ENCODE data around the gene IL21. TPM values are rescaled to one million over a fixed set of nuclear protein-coding genes. Genes with fewer than 3 reads are reported as not detected.

The IL21 gene
- total and polyA plus RNA-seq, 7 donors, result 0.04 TPM; not detected in 6

DNA sequence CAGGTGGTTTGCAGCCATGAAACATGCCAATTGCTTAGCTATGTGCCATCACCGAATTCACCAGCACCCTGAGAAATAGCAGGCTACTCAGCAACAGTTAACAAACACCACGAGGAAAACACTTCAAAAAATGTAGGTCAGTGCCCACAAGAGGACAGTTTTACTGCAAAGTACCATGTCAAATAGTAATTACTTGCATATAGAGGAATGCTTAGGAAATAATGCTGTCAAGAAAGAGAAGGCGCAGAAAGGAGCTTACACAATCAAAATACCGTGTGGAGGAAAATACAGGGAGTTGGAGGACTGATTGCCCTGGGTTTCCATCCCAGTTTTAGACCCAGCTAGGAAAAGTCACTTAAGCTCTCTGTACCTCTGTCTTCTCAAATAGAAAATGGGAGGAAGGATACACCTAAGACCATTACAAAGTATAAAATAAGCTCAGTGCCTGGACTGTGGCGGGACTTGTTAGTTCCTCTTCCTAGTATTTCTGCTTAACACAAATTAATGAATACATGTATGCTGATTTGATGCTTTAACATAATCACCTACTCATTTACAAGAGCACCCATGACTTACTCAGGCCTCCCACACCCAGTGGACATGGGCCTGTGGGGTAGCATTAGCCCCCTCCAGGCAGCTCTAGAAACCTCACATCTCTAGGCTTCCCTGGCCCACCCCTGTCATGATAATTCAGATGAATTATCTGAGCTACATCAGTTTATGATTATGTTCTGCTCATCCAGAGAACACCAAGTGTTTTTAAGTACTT, 44.5 kb upstream of the IL21 start:
- H3K4me1 ChIP-seq, result peaks cover 17% of the 10 kb centered on the region
- H3K36me3 ChIP-seq (ENCODE audit: insufficient read depth in 1 of 2, low read depth in 1 of 2), result no peaks in the 10 kb centered on the region
- intact Hi-C loops (cut with DNase I), result no loop called here
- DNase-seq (no peak), ATAC-seq (no peak)
- TF ChIP-seq, protein P1, sequence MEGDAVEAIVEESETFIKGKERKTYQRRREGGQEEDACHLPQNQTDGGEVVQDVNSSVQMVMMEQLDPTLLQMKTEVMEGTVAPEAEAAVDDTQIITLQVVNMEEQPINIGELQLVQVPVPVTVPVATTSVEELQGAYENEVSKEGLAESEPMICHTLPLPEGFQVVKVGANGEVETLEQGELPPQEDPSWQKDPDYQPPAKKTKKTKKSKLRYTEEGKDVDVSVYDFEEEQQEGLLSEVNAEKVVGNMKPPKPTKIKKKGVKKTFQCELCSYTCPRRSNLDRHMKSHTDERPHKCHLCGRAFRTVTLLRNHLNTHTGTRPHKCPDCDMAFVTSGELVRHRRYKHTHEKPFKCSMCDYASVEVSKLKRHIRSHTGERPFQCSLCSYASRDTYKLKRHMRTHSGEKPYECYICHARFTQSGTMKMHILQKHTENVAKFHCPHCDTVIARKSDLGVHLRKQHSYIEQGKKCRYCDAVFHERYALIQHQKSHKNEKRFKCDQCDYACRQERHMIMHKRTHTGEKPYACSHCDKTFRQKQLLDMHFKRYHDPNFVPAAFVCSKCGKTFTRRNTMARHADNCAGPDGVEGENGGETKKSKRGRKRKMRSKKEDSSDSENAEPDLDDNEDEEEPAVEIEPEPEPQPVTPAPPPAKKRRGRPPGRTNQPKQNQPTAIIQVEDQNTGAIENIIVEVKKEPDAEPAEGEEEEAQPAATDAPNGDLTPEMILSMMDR (IDR thresholded peaks at IDR 0.05), result no peak
- H3K27ac ChIP-seq, result no peak overlapping the region
- 55 to 71% (median 58%) methylated on average over 5 of the region's 5 CpGs for WGBS, 3 donors
- no peak overlapping the region for H3K4me3 ChIP-seq
- H3K9me3 ChIP-seq, result no peaks in the 10 kb centered on the region
- no peaks in the 10 kb centered on the region for H3K27me3 ChIP-seq (ENCODE audit: insufficient read depth in 3 of 3, low read length in 2 of 3)

DNA sequence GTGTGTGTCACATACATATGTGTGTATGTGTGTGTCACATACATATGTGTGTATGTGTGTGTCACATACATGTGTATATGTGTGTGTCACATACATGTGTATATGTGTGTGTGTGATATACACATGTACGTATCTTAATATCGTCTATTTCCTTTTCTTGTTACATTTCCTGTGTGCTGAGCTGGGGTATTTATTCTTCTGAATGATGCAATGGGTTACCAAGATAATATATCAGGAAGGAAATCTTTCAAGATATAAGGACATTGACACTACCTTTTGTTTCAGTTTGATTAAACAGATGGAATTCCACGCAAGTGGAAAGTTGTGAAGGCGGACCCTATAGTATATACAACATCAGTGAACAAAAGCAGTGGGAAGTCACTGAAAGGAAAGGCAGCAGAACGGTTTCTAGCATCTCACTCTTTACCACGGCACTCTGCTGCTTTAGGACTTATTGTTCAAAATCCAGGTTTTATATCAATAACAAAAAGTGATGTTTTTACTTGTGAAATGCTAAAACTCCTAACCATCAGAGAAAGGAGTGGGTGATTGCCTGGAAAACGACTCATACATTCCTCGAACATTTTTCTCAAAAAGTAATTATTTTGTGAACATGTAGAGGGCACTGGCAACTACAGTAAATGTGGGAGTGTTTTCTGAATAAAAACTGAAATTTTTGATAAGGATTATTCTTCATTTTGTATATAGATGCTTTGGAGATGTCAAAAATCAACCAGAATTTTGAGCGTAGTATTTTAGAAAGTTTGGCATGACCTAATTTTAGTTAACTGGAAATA, 43.1 kb upstream of the IL21 start:
- Histone ChIP-seq H3K27ac (no peak overlapping the region), H3K27me3 (ENCODE audit: insufficient read depth in 3 of 3, low read length in 2 of 3) (no peaks in the 10 kb centered on the region), H3K36me3 (ENCODE audit: insufficient read depth in 1 of 2, low read depth in 1 of 2) (no peaks in the 10 kb centered on the region), H3K9me3 (no peaks in the 10 kb centered on the region), H3K4me3 (no peak overlapping the region), H3K4me1 (peaks cover 17% of the 10 kb centered on the region)
- DNase-seq (no peak), ATAC-seq (no peak)
- TF ChIP-seq, protein P1 (IDR thresholded peaks at IDR 0.05), result no peak
- intact Hi-C loops (cut with DNase I), result no loop called here
- 75 to 79% (median 77%) methylated on average over 9 of the region's 9 CpGs for WGBS, 3 donors

DNA sequence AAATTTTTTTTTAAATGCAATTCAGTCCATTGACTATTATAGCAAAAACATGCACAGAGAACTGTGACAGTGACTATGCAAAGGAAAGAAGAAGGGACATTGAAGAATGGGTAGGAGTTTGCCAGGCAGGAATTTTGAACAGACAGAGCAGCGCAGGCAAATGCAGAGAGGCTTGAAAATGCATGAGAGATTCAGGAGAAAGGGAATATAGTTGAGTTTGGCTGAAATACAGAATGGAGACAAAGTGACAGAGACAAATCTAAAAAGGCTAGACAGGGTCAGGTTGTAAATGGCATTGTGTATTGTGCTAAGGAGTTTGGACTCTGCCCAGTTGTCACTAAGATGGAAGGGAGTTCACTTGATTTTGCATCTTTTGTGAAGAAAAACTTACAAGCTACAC, 42.4 kb upstream of the IL21 start:
- no peaks in the 10 kb centered on the region for H3K36me3 ChIP-seq (ENCODE audit: insufficient read depth in 1 of 2, low read depth in 1 of 2)
- H3K9me3 ChIP-seq, result no peaks in the 10 kb centered on the region
- H3K4me3 ChIP-seq, result no peak overlapping the region
- 42 to 100% (median 95%) methylated on average over 1 of the region's 1 CpG for WGBS, 3 donors
- no peaks in the 10 kb centered on the region for H3K27me3 ChIP-seq (ENCODE audit: insufficient read depth in 3 of 3, low read length in 2 of 3)
- DNase-seq (no peak), ATAC-seq (no peak)
- intact Hi-C loops (cut with DNase I), result no loop called here
- peaks cover 17% of the 10 kb centered on the region for H3K4me1 ChIP-seq
- TF ChIP-seq, protein P1 (IDR thresholded peaks at IDR 0.05), result no peak
- peak overlapping the region; percentile 51 for H3K27ac ChIP-seq

DNA sequence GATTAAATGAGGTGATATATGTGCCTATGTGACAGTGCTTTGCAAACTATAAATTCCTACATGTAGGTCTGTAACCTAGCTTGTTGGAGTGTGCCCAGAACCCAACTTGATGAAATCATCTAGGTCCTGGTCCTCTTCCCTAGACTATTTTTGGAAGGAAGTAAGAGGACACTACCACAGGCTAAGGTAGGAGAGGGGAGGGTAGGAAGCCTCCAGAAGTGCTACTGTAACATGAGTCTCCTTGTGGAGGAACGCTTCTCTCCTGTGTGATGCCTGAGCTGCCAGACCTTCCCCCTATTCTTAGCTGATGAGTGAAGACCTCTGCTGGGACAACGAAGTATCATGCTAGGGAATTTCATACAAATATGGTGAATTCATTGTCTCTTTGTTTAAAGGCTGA, 41.8 kb upstream of the IL21 start:
- ATAC-seq (peak; percentile 98 to 100 (median 99)), DNase-seq (peak in 1 of 2 donors; percentile 50)
- Histone ChIP-seq H3K4me3 (no peak overlapping the region), H3K36me3 (ENCODE audit: insufficient read depth in 1 of 2, low read depth in 1 of 2) (no peaks in the 10 kb centered on the region), H3K27me3 (ENCODE audit: insufficient read depth in 3 of 3, low read length in 2 of 3) (no peaks in the 10 kb centered on the region), H3K27ac (peak overlapping the region; percentile 51), H3K9me3 (no peaks in the 10 kb centered on the region), H3K4me1 (peaks cover 17% of the 10 kb centered on the region)
- intact Hi-C loops (cut with DNase I), result no loop called here
- TF ChIP-seq, protein P1 (IDR thresholded peaks at IDR 0.05), result no peak
- 8 to 21% (median 19%) methylated on average over 2 of the region's 2 CpGs for WGBS, 3 donors
